Fibroblast of lung (primary cell): Measurements from ENCODE around the gene IL26. TPM values are rescaled to one million over a fixed set of nuclear protein-coding genes. Genes with fewer than 3 reads are reported as not detected.
A peak's percentile ranks its signal among the peaks of the same experiment; 100 is the strongest.

Experiments
- DNase-seq, 2 donors: peaks; one replicate each; pipeline versions ENCODE4 v3.0.0 to v3.0.0-alpha.2; 2010; ENCODE audit warnings: low read depth in 2 of 2
- H2AFZ ChIP-seq: 2 replicates; pipeline ENCODE4 v1.5.1; 2012; ENCODE audit warnings: low read length, control low read depth, inconsistent platforms
- H3K27ac ChIP-seq: 2 replicates; pipeline ENCODE4 v1.5.1; 2011; ENCODE audit warnings: low read length, control low read depth; ENCODE audit not compliant: insufficient read depth
- H3K27me3 ChIP-seq: 2 replicates; pipeline ENCODE4 v1.5.1; 2011; ENCODE audit warnings: mild to moderate bottlenecking, low read length; ENCODE audit not compliant: control insufficient read depth, insufficient read depth
- H3K36me3 ChIP-seq: 2 replicates; pipeline ENCODE4 v1.5.1; 2011; ENCODE audit warnings: low read length; ENCODE audit not compliant: control insufficient read depth, insufficient read depth
- H3K4me1 ChIP-seq: 2 replicates; pipeline ENCODE4 v1.5.1; 2011; ENCODE audit warnings: low read length; ENCODE audit not compliant: control insufficient read depth, insufficient read depth; ENCODE audit errors: extremely low read depth
- H3K4me2 ChIP-seq: 2 replicates; pipeline ENCODE4 v1.5.1; 2011; ENCODE audit warnings: low read length, control low read depth; ENCODE audit not compliant: insufficient read depth; ENCODE audit errors: extremely low read depth
- H3K4me3 ChIP-seq, 4 experiments: fragments of 200-600 bp in 1 of 4; sonication (generic) in 1 of 4; replicated peaks in 1 of 4; 2 replicates each; pipeline ENCODE4 v1.5.1; 2011 to 2016; ENCODE audit warnings: low read length in 4 of 4, low read depth in 3 of 4, mild to moderate bottlenecking in 3 of 4, control low read depth in 2 of 4, inconsistent platforms in 1 of 4, mixed read lengths in 1 of 4; ENCODE audit not compliant: insufficient read depth in 1 of 4; ENCODE audit errors: control extremely low read depth in 1 of 4
- H3K79me2 ChIP-seq: 2 replicates; pipeline ENCODE4 v1.5.1; 2012; ENCODE audit warnings: mild to moderate bottlenecking, low read length, inconsistent platforms; ENCODE audit not compliant: control insufficient read depth, insufficient read depth
- H3K9ac ChIP-seq: 2 replicates; pipeline ENCODE4 v1.5.1; 2011; ENCODE audit warnings: mild to moderate bottlenecking, low read length, control low read depth; ENCODE audit not compliant: insufficient read depth
- H3K9me3 ChIP-seq: 2 replicates; pipeline ENCODE4 v1.5.1; 2012; ENCODE audit warnings: low read depth, low read length; ENCODE audit not compliant: control insufficient read depth, insufficient read depth
- H4K20me1 ChIP-seq: 2 replicates; pipeline ENCODE4 v1.5.1; 2011; ENCODE audit warnings: low read length; ENCODE audit not compliant: control insufficient read depth, insufficient read depth; ENCODE audit errors: extremely low read depth
- EZH2 ChIP-seq: IDR thresholded peaks from 2 replicates; pipeline ENCODE4 v1.5.1; 2012; ENCODE audit warnings: low read length, control low read depth, mild to moderate bottlenecking; ENCODE audit errors: missing control alignments
- polyA plus RNA-seq, 2 donors: library from polyadenylated mRNA; depleted of rRNA in 1 of 2; stranded (reverse) in 1 of 2; unstranded in 1 of 2; fragments of >200 nt; gene quantifications; 2 replicates each; pipeline ENCODE4 v1.2.1, GENCODE V29; 2011 to 2012; ENCODE audit warnings: missing spikeins in 1 of 2
- total RNA-seq: library from RNA; depleted of rRNA; stranded (reverse); fragments of >200 nt; gene quantifications from 2 replicates; pipeline ENCODE4 v1.2.1, GENCODE V29; 2014
- TF ChIP-seq, protein P1 (sequence below), 2 donors: IDR thresholded peaks in 1 of 2; conservative IDR thresholded peaks in 1 of 2; 1 replicate in 1 of 2; 2 replicates in 1 of 2; pipeline ENCODE4 v1.5.1; 2011 to 2012; ENCODE audit warnings: low read length in 2 of 2, control low read depth in 1 of 2, inconsistent platforms in 1 of 2, low read depth in 1 of 2, mild to moderate bottlenecking in 1 of 2

IL26 gene
- total and polyA plus RNA-seq, 2 donors (not counting 1 experiment from before 2014, with no cell fraction given) = not detected

DNA sequence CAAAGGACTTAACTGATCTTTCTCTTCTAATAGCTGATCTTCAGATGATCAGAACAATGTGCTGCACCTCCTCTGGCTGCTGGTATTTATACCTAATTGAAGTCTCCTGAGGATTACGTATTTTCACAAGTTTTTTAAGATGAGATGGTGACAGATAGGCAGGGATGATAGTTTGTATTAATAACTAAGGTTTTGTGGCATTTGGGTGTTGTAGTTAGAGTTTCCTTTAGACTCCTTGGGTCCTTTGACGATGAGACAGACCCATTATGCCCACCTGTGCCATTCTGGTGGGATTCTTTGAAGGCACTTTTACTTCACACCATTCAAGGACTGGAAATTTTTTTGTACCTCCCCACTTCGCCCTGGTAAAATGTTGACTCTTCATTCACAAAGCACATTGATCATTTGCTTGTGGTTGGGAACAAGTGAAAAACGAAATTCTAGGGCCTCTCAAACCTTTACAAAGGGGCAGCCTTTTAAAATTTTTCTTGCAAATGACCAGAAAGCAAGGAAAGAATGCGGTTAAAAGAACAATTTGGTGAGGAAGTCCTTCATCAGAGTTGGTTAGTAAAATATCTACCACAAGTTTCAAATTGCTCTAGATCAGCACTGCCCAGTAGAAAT is 65.8 kb downstream of the IL26 start, which contains the start of gene IFNG:
Gene IFNG, minus strand, starts transcription at position 60 of the 624 bp plus-strand sequence. CDS start 125 bp downstream, outside the sequence.
- Histone ChIP-seq H3K36me3 (no peaks in the 10 kb centered on the region), H2AFZ (no peak within 1 kb of the TSS), H3K4me3 (no peak within 1 kb of the TSS), H3K27me3 (no peaks in the 10 kb centered on the region), H3K9me3 (no peaks in the 10 kb centered on the region), H3K4me1 (no peaks in the 10 kb centered on the region), H3K27ac (no peak within 1 kb of the TSS), H3K9ac (no peak within 1 kb of the TSS), H3K4me2 (no peak within 1 kb of the TSS), H3K79me2 (no peaks in the 10 kb centered on the region), H4K20me1 (no peaks in the 10 kb centered on the region)
- TF ChIP-seq, protein P1, sequence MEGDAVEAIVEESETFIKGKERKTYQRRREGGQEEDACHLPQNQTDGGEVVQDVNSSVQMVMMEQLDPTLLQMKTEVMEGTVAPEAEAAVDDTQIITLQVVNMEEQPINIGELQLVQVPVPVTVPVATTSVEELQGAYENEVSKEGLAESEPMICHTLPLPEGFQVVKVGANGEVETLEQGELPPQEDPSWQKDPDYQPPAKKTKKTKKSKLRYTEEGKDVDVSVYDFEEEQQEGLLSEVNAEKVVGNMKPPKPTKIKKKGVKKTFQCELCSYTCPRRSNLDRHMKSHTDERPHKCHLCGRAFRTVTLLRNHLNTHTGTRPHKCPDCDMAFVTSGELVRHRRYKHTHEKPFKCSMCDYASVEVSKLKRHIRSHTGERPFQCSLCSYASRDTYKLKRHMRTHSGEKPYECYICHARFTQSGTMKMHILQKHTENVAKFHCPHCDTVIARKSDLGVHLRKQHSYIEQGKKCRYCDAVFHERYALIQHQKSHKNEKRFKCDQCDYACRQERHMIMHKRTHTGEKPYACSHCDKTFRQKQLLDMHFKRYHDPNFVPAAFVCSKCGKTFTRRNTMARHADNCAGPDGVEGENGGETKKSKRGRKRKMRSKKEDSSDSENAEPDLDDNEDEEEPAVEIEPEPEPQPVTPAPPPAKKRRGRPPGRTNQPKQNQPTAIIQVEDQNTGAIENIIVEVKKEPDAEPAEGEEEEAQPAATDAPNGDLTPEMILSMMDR (conservative IDR thresholded peaks at IDR 0.05 in 1 of 2, IDR thresholded peaks at IDR 0.05 in 1 of 2; ENCODE audit: low read depth in 1 of 2, low read length in 2 of 2) = no peak
- no peak for TF ChIP-seq EZH2
- no peak for DNase-seq

DNA sequence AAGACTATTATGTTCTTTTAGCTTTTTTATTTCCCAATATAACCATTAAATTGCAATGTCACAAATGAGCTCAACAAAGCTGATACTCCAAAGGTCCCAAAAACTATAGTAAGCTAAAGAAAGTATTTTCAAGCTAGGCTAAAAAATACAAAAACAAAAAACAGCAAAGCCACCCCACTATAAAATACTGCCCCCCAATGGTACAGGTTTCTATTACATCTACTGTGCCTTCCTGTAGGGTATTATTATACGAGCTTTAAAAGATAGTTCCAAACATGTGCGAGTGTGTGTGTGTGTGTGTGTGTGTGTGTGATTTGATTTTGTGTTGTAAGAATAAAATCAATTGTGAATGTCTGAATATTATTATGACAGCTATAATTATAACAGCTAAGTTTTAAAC is 67.2 kb downstream of the IL26 start:
- Histone ChIP-seq H4K20me1 (no peaks in the 10 kb centered on the region), H2AFZ (no peak overlapping the region), H3K9me3 (no peaks in the 10 kb centered on the region), H3K4me1 (no peaks in the 10 kb centered on the region), H3K4me3 (no peak overlapping the region), H3K79me2 (no peaks in the 10 kb centered on the region), H3K4me2 (no peak overlapping the region), H3K27ac (no peak overlapping the region), H3K9ac (no peak overlapping the region), H3K27me3 (no peaks in the 10 kb centered on the region), H3K36me3 (no peaks in the 10 kb centered on the region)
- no peak for DNase-seq
- no peak for TF ChIP-seq EZH2
- TF ChIP-seq, protein P1 (conservative IDR thresholded peaks at IDR 0.05 in 1 of 2, IDR thresholded peaks at IDR 0.05 in 1 of 2; ENCODE audit: low read depth in 1 of 2, low read length in 2 of 2) = peak; percentile 15 to 36

DNA sequence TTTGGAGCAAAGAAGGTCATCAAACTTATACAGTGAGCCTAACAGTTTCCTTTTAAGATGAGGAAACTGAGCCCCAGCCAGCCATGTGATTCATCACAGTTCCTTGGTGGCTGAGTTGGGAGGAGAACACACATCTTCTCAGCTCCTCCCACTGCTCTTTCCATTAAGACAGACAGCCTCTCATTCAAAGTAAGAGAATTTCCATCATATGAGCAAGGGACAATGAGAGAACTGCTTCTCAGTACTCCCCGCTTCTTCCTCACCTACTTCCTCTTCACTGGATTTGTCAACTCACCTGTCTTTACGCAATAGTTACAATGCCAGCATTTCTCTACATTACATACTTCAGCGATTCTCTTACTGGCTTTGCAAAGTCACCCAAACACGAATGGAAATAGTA is 68.2 kb downstream of the IL26 start:
- H3K9me3 ChIP-seq = no peaks in the 10 kb centered on the region
- H3K9ac ChIP-seq = no peak overlapping the region
- H3K4me2 ChIP-seq = no peak overlapping the region
- no peaks in the 10 kb centered on the region for H3K36me3 ChIP-seq
- TF ChIP-seq, protein P1 (conservative IDR thresholded peaks at IDR 0.05 in 1 of 2, IDR thresholded peaks at IDR 0.05 in 1 of 2; ENCODE audit: low read depth in 1 of 2, low read length in 2 of 2) = no peak
- TF ChIP-seq EZH2 = no peak
- no peaks in the 10 kb centered on the region for H3K27me3 ChIP-seq
- H3K79me2 ChIP-seq = no peaks in the 10 kb centered on the region
- H3K27ac ChIP-seq = no peak overlapping the region
- no peaks in the 10 kb centered on the region for H4K20me1 ChIP-seq
- no peak overlapping the region for H3K4me3 ChIP-seq
- H3K4me1 ChIP-seq = no peaks in the 10 kb centered on the region
- no peak overlapping the region for H2AFZ ChIP-seq
- DNase-seq = no peak
